AG09319 (cell line): ENCODE results near the gene HEPHL1.

ENCODE experiments used
- DNase-seq: peaks from one replicate; pipeline ENCODE4 v3.0.0-alpha.2; 2010; ENCODE audit warnings: low read depth; ENCODE audit errors: extremely low read depth
- TF ChIP-seq, protein P1 (sequence below): IDR thresholded peaks from 2 replicates; pipeline ENCODE4 v1.5.1; 2011; ENCODE audit warnings: low read depth, mild to moderate bottlenecking, inconsistent platforms, low read length, moderate library complexity

HEPHL1 gene

DNA sequence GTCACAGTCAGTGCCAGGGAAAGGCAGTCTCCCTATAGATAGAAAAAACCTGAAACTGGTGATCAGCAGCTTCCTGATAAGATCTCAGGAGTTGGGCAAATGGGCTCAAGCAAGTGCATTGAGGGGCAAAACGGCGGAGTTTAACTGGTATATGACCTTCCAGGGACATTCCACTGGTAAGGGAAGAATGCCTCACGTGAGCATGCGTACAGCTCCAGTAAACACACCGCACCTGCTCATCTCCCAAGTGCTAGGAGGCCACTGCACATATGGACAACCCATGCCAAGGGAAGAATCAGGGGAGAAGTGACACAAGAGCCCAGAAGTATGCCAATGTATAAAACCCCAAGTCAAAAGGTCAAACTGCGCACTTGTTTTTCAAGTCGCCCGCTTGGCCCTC, 11.6 kb downstream of the HEPHL1 start:
- TF ChIP-seq, protein P1, sequence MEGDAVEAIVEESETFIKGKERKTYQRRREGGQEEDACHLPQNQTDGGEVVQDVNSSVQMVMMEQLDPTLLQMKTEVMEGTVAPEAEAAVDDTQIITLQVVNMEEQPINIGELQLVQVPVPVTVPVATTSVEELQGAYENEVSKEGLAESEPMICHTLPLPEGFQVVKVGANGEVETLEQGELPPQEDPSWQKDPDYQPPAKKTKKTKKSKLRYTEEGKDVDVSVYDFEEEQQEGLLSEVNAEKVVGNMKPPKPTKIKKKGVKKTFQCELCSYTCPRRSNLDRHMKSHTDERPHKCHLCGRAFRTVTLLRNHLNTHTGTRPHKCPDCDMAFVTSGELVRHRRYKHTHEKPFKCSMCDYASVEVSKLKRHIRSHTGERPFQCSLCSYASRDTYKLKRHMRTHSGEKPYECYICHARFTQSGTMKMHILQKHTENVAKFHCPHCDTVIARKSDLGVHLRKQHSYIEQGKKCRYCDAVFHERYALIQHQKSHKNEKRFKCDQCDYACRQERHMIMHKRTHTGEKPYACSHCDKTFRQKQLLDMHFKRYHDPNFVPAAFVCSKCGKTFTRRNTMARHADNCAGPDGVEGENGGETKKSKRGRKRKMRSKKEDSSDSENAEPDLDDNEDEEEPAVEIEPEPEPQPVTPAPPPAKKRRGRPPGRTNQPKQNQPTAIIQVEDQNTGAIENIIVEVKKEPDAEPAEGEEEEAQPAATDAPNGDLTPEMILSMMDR, result no peak
- DNase-seq, result no peak

DNA sequence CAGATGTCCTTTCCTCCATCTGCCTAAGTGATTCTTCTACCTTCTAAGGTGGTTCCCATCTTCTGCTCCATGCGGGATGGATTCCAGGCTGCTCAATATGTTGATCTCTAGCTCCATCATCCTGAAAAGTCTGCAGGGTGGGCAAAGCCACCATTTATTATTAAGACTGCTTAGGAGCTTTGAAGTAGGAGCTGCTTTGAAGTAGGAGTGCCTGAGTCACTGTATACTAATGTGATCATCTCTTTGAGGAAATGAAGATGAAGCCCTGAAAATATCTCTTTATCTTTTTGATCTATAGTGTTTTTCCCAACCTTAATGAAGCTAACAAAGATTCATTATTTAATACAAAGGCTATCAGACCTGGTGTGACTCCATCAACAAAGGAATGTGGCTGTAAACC, 13.1 kb downstream of the HEPHL1 start:
- DNase-seq, result no peak
- TF ChIP-seq, protein P1, result no peak

DNA sequence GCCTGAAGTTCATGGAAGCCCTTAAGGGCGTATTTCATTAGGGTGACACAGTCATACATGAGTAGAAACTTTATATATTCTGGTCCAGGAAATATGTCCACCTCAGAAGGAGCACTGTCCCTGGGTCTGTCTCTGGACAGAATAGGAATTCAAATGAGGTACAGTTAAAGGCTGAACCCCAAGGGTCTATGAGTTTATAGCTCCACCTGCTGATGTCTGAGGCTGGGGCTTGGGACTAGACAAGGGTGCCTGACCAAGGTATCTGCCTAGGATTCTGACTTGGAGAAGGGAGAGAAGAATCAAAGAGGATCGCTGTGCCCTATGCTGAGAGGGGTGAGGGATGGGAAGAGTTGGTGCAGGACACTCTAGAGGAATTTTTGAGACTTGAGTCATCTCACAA, 14.9 kb downstream of the HEPHL1 start:
- DNase-seq, result no peak
- TF ChIP-seq, protein P1, result no peak

DNA sequence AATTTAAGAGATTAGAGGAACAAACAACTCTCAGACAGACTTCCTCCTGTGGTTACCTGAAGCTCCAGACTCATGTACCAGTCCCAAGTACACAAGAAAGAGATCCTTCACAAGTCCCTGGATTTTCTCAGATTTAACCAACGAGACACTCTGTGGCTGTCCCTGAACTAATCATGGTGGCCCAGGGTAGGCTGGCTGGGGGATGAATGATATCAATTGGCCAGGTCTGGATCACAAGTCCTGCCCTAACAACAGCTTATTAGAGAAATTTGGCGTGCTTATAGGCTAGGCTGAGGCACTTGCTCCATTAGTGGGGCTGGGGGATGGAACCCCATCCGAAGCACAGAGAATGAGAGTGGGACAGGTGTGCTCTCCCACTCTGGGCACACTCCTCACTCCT, 22.1 kb downstream of the HEPHL1 start:
- TF ChIP-seq, protein P1, result no peak
- DNase-seq, result no peak

DNA sequence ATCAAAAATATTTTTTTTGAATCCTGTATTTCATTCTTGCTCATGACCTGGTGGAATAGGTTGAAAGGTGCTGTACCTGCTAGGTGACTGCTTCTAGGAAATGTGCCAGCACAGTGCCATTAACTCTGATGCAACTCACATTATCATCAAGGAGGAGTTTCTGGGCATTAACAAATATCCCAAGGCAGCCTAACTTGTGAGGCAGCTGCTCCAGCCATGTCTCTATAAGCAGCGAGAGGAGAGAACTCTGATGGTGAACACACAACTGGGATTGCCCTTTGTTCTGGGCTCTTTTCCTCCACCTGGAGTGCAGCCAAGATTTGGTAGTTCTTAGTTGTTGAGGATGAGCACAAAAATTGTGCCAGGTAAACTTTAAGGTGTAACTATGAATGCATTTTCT, 25.6 kb downstream of the HEPHL1 start:
- TF ChIP-seq, protein P1, result no peak
- DNase-seq, result no peak

DNA sequence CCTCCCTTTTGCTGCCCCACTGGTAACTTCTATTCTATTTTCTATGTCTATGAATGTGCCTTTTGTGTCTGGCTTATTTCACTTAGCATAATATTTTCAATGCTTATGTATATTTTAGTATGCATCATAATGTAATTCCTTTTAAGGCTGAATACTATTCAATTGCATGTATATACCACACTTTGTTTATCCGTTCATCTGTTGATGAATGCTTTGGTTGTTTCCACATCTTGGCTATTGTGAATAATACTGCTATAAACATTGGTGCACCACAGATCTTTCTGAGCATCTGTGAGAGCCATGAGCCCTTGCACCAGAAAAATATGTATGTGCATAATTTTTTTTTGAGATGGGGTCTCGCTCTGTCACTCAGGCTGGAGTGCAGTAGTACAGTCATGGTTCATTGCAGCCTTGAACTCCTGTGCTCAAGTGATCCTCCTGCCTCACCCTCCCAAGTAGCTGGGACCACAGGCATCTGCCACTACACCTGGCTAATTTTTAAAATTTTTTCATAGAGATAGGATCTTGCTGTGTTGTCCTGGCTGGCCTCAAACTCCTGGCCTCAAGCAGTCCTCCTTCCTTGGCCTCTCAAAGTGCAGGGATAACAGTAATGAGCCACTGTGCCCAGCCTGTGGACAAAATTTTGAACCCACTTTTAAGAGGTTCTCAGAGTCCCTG, 27.0 kb downstream of the HEPHL1 start:
- TF ChIP-seq, protein P1, result no peak
- no peak for DNase-seq

DNA sequence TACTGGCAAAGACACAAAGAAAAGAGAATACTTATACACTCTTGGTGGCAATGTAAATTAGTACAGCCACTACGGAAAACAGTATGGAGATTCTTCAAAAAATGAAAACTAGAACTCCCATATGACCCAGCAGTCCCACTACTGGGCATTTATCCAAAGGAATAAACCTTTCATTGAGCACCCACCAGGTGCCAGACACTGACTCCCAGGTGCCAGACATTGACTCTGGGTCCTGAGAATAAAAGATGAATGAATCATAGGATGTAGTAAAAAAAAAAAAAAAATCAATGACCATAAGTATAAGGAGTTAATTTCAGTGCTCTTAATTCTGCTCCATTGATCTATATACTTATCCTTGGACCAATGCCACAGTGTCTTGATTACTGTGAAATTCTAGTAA, 28.2 kb downstream of the HEPHL1 start:
- DNase-seq, result no peak
- TF ChIP-seq, protein P1, result no peak
